Uterus (tissue), 2 donors: Measurements from ENCODE around the gene TOP3B.

Experiments
- POLR2A ChIP-seq, 2 donors: fragments of 450-650 bp; IDR thresholded peaks; one replicate each; pipeline ENCODE4 v1.6.1; 2016; ENCODE audit warnings: antibody characterized with exemption in 2 of 2, mild to moderate bottlenecking in 1 of 2, moderate library complexity in 1 of 2
- TF ChIP-seq, protein P1 (sequence below), 4 experiments: fragments of 200-600 bp in 2 of 4; fragments of 450-650 bp in 2 of 4; sonication (generic) in 2 of 4; IDR thresholded peaks; one replicate each; pipeline ENCODE4 v1.5.1; 2016 to 2019; ENCODE audit warnings: antibody characterized with exemption in 4 of 4, mild to moderate bottlenecking in 2 of 4, moderate library complexity in 1 of 4

DNA sequence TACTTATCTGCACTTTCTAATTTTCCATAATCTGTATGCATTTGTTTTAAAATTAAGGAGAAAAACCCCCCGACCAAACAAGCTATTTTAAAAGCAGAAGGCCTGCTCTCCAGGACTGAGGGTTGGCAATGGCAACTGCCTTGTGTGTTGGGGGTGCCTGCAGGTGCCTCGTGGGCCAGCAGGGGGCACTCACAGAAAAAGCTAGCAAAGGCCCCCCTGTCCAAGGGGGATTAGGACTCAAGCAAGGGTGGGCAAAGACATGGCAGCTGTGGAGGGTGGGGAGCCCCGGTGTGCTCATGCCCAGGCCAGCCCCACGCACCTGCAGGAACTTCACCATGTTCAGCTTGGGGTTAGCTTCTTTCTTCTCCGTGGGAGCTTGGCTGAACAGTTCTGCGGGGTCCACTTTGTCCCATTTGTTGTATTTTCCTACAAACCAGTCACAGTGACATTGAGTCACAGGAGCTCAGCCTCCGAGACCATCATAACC lies 10.3 kb downstream of the TOP3B start:
- TF ChIP-seq, protein P1, sequence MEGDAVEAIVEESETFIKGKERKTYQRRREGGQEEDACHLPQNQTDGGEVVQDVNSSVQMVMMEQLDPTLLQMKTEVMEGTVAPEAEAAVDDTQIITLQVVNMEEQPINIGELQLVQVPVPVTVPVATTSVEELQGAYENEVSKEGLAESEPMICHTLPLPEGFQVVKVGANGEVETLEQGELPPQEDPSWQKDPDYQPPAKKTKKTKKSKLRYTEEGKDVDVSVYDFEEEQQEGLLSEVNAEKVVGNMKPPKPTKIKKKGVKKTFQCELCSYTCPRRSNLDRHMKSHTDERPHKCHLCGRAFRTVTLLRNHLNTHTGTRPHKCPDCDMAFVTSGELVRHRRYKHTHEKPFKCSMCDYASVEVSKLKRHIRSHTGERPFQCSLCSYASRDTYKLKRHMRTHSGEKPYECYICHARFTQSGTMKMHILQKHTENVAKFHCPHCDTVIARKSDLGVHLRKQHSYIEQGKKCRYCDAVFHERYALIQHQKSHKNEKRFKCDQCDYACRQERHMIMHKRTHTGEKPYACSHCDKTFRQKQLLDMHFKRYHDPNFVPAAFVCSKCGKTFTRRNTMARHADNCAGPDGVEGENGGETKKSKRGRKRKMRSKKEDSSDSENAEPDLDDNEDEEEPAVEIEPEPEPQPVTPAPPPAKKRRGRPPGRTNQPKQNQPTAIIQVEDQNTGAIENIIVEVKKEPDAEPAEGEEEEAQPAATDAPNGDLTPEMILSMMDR (IDR thresholded peaks at IDR 0.05), result peak; percentile 34 to 61 (median 40)
- TF ChIP-seq POLR2A (IDR thresholded peaks at IDR 0.05), result no peak
